Coronary artery (tissue), 2 donors: ENCODE measurements around the gene FAM185A.
"Not testable (repeated sequence)": the region's sequence is repeated elsewhere in the genome, so short reads cannot be mapped to it uniquely, and the experiment has no call there.

Source experiments
- DNase-seq: peaks from one replicate; pipeline ENCODE4 v3.0.0-alpha.2; 2017; ENCODE audit warnings: low spot score
- H3K27ac ChIP-seq, 2 donors: fragments of 200-600 bp; sonication (generic); one replicate each; pipeline ENCODE4 v1.5.1; 2016 to 2019
- H3K4me3 ChIP-seq: fragments of 200-600 bp; sonication (generic); 2 replicates; pipeline ENCODE4 v1.5.1; 2016; ENCODE audit warnings: mild to moderate bottlenecking, moderate library complexity

The FAM185A gene

DNA sequence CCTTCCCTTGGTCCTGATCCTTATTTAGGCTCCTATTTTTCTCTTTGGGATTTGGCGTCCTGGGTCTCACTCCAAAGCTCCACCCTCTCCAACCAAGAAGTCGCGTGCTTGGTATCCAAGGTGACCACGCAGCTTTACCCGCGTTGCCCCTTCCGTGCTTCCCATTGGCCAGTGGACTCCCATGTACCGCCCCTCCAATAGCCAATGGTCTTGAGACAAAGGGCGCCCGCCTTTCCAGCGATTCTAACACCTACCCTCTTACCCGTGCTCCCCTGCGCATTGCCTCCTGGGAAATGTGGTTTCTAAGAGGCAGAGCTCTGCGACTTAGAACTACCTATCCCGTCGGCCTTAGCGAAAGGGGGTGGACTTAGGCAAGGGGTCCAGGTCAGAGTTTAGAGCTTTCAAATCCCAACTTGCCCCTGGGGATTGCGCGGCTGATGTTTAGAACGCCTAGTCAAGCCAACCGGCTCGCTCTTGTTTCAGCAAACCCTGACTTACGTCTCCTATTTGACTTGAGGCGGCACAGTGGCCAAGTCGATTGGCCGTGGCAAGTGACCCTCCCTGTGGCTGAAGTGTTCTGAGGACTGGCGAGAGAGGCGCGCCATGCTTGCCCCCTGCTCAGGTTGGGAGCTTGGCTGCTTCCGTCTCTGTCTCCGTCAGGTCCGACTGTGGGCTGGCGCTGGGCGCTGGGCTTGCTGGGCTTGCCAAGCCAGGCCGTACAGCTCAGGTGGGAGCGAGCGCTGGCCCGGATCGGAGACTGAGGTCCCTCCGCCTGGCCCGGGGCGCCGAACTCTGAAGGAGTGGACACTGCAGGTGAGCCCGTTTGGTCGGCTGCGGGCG lies at the start of gene FAM185A:
FAM185A (plus strand) TSS at position 395 of the 840 bp plus-strand sequence; CDS start at position 604, 209 bp downstream.
- Histone ChIP-seq H3K4me3 (peak within 1 kb of the TSS; percentile 69), H3K27ac (peak within 1 kb of the TSS; percentile 62 to 86)
- DNase-seq, result peak; percentile 100

DNA sequence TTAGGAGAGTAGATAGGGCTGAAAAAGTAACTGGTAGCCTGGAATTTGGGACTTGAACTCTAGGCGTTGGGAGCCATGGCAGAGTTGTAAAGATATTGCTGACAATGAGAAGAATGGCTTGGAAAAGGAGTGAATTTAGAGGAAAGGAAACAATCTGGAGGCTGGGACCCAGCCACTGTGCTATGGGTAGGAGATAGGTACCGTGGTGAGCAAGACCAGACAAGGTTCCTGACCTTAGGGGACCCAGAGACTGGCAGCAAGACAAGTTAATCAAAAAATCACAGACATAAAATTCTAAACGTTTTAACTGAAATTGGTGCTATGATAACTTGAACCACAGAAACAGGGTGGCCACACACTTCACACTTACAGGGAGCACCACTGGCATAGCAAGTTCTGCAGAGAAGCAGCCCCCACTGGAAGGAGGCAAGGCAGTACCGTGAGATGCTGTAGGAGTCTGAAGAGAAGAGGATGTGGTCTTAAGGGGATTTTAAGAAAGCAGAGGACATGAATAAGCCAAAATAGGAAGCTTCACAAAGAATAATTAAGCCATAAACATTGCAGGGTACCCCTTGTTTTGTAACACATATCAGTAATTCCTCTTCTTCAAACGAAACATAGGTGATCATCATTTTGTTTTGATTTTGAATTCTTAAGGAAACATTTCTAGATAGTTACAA lies 35.6 kb upstream of the FAM185A start:
- DNase-seq, H3K4me3 ChIP-seq, H3K27ac ChIP-seq: not testable (repeated sequence)

DNA sequence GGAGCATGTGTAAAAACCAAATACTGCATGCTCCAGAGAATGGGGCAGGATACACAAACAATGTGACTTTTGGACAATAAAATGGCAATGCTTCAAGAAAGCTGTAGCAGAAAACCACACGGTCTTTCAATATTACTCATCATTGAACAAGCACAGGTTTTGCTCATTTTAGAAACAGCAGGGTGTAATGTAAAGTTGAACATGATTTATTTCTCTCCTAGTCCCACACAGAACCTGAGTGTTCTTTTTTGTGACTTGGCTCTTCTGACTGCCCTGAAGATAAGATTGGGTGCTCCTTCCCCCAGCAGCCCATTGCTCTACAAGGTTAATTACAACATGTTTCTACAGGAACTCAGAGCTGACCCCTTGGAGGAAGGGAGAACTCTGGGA lies 35.1 kb upstream of the FAM185A start:
- H3K27ac ChIP-seq, DNase-seq: not testable (repeated sequence)

DNA sequence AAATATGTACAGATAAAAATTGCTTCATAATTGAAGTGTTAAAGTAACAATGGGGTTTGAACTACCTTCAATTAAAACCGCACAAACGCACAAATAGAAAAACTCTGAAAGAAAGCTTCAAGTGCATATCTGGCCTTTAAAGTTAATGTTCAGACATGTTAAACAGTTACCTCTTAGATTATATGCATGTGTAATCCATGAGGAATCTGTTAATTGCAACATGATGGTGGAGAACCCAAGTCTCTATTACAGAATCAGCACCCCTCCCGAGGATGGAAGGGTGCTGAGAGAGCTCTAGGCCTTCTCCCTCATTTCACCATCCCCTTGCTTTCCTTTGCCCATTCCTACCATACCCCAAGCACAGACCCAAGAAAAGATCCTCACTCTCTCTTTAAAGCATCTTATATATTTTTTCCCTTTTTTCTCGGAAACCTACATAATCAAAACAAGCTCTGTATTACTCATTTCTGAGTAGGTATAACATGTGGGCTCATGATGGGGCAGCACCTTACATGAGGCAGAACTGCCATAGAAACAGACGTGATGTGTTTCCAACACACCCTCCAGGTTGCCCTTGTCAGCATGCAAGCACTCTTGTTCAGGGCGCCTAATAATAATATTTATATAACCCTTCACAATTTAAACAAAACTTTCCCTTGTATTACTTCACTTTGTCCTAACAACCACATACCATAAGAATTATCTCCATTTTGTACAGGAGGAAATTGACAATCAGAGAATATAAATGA lies 33.9 kb upstream of the FAM185A start:
- H3K4me3 ChIP-seq, DNase-seq, H3K27ac ChIP-seq: not testable (repeated sequence)

More for the DNA sequence above, 35.1 kb upstream of the FAM185A start:
- not testable (repeated sequence) for H3K4me3 ChIP-seq

DNA sequence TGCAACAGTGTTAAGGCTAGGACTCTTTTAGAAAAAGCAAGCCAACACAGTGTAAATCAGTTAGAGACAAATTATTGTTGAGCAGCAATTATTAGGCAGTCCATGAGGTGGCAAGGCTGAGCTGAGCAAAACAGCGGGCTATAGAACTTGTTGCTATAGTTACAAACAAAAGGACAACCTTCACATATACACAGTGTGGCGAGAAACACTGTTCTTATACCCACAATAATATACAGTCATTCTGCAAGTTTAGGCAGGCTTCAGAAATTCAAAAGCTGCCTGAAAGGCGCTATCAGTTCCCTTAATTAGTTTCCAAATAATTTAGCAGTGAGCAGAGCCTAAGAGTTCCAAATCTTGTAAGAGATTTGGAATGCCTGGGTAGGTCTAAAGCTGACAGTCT lies 33.1 kb upstream of the FAM185A start:
- not testable (repeated sequence) for H3K27ac ChIP-seq, H3K4me3 ChIP-seq, DNase-seq

DNA sequence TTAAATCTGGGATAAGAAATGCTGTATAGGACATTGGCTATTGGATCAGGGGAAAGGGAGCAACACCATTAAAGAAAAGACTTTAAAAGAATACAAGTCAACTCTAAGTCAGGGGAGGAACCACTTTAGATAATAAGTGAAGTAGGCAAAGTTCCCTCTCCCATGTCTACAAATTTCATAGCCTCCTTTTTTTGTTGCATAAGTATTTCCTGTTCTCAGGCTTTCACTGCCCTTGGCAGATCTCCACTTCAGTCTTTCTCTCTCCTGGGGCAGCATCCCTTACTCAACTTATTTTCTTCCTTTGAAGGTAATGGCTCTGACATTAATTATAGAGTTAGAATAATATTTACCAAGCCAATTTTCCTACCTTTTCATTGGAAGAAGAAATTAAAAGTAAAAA lies 30.3 kb upstream of the FAM185A start:
- not testable (repeated sequence) for DNase-seq, H3K4me3 ChIP-seq, H3K27ac ChIP-seq

DNA sequence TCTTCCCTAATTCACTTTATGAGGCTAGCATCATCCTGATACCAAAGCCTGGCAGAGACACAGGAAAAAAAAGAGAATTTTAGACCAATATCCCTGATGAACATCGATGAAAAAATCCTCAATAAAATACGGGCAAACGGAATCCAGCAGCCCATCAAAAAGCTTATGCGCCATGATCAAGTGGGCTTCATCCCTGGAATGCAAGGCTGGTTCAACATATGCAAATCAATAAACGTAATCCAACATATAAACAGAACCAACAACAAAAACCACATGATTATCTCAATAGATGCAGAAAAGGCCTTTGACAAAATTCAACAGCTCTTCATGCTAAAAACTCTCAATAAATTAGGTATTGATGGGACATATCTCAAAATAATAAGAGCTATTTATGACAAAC lies 22.6 kb upstream of the FAM185A start:
- DNase-seq, H3K27ac ChIP-seq, H3K4me3 ChIP-seq: not testable (repeated sequence)

DNA sequence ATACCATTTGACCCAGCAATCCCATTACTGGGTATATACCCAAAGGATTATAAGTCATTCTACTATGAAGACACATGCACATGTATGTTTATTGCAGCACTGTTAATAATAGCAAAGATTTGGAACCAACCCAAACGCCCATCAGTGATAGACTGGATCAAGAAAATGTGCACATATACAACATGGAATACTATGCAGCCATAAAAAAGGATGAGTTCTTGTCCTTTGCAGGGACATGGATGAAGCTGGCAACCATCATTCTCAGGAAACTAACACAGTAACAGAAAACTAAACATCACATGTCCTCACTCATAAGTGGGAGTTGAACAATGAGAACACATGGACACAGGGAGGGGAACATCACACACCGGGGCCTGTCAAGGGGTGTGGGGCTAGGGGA lies 19.1 kb upstream of the FAM185A start:
- not testable (repeated sequence) for H3K27ac ChIP-seq, DNase-seq, H3K4me3 ChIP-seq

DNA sequence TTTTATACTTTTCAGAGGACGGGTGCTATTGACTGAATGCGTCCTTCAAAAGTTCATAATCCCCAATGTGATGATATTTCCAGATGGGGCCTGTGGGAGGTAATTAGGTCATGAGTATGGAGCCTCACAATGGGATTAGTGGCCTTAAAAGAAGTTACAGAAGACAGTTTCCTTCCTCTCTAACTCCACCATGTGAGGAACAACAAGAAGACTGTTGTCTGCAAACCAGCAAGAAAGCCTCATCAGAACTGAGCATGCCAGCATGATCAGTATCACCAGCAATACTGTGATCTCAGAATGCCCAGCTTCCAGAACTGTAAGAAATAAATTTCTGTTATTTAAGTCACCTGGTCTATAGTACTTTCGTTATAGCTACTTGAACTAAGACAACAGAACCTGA lies 18.4 kb upstream of the FAM185A start:
- not testable (repeated sequence) for H3K4me3 ChIP-seq, DNase-seq, H3K27ac ChIP-seq

DNA sequence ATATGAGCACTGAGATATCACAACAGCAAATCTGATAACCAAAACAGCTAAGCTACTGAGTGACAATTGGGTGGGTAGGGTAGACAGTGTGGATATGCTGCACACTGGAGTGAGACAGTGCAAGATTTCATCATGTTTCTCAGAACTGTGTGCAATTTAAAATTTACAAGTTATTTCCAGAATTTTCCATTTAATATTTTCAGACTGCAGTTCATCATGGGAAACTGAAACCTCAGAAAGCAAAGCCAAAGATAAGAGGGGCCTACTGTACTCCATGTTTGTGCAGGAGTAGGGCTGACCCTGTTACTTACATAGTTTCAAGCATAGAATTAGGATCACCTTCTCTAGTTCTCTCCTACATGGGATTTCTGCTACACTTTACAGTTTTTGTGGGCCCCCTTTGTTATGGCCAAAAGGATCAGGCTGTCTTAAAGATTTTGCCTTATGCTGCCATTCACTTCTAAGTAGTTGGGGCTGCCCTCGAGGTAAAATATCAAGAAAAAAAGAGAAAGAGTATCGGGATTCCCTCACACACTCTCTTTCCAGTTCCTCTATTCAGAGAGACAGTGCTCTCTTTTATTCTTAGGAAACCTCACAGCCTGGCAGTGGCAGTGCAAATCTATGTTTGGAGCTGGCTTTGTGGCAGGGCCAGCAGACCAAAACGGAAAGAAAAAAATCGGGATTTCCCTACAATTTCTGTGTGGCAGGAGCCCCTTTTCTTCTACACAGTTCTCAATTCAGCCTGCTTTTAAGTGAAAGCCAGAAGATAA lies 6.6 kb upstream of the FAM185A start:
- not testable (repeated sequence) for H3K27ac ChIP-seq, DNase-seq, H3K4me3 ChIP-seq

DNA sequence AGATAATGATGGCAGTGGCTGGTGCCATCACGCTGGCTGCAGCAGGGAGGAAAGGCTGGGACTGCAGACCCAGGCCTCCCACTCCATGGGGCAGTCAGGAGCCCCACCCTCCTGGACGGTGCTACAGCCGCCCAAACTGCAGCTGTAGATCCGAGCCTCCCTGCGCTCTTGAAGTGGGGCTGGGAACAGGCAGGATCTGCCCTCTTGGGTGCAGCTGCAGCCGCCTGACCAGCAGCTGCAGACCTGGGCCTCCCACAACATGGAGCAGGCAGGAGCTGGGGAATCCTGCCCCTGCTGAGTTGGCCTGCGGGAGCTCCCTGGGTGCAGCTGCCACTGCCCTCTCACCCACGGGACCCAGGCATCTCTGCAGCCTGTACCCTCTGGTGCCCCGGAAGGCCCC lies 4.9 kb upstream of the FAM185A start:
- H3K27ac ChIP-seq, DNase-seq: not testable (repeated sequence)

DNA sequence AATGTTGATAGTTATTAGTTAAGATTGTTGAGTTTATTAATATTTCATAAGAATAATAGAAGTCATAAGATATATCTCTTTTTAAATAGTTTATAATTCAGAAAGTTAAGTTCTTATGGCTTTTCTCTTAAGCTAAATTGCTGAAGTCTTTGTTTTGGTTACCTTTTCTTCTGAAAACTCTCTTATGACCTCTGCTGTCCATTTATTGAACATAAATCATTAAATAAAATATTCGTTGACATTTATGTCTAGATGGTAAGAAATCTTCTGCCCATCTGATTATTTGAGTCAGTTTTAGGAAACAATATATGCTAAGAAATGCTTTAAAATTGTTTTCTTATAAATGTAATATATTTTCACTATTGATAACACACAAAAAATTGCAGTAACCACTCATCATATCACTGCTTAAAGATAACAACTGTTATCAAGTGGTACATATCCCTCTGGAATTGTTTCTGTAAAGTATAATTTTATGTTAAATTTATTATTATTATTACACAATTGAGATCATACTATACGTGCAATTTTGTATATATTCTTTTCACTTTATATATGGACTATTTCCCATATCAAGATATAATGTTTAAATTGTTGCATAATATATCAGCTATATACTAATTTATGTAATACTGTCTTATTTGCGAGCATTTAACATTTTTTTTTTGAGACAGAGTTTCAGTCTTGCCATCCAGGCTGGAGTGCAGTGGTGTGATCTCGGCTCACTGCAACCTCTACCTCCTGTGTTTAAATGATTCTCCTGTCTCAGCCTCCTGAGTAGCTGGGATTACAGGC lies 3.1 kb upstream of the FAM185A start:
- DNase-seq, H3K27ac ChIP-seq, H3K4me3 ChIP-seq: not testable (repeated sequence)

More for the DNA sequence above, 4.9 kb upstream of the FAM185A start:
- not testable (repeated sequence) for H3K4me3 ChIP-seq

DNA sequence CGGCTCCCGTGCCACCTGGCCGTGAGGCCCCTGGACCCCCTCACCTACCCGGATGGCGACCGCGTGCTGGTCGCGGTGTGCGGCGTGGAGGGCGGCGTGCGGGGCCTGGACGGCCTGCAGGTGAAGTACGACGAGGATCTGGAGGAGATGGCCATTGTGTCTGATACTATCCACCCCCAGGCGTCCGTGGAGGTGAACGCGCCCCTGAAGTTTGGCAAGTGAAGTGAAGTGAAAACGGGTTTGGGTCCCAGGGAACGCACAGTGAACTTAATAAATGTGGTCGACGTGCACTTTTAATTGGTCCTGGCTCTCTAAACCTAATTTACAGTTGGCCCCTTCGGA lies 617 bp downstream of the FAM185A start:
- Histone ChIP-seq H3K27ac (peak overlapping the region in 1 of 2 donors; percentile 86), H3K4me3 (peak overlapping the region; percentile 69)
- DNase-seq, result not testable (repeated sequence)

DNA sequence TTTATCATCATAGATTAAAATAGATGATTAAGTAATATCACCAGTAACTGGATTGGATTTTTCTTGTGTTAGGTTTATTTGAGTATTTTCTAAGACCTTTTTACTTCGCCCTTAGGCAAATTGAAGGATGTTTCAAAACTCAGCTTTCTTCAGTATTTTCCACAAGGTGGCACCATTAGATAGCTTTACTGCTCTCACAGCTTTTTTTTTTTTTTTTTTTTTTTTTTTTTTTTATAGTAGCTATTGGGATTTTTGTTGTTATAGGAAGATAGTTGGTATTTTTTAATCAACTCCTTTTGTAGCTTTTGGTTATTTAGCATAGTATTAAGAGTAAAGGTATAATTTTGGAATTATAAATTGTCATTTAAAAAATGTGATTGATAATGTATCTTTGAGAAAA lies 9.4 kb downstream of the FAM185A start:
- not testable (repeated sequence) for H3K27ac ChIP-seq, DNase-seq, H3K4me3 ChIP-seq

DNA sequence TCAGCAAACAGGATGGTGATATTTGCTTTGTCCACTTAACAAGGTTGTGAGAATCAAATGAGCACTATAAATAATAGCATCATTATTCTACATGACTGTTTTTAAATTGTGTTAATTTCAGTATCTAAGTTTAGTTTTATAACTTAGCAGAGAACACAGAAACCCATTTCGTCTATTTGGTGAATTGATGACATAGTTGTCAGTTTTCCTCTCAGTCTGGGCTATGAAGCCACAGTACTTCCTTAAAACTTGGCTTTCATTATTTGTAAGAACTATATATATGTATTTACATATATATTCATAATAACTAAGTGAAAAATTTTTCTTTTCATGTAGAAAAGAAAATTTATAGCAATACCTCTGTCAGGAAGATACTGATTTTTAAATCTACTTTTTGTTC lies 11.1 kb downstream of the FAM185A start:
- not testable (repeated sequence) for H3K4me3 ChIP-seq, DNase-seq, H3K27ac ChIP-seq

DNA sequence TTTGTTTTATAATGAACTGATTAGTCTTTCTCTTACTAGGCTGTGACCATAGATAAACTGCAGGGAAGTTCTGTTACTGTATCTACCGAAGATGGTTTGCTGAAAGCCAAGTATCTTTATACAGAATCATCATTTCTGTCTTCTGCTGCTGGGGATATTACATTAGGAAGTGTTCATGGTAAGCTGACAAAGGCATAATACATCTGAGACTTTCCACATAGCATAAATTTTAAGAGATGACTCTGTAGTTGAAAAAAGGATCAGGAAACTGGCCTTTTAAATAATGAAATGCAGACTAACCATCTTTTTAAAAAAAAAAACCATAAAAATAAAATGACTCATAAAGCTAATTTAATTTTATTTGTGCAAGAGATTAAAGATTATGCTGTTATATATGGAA lies 12.4 kb downstream of the FAM185A start:
- not testable (repeated sequence) for H3K4me3 ChIP-seq, DNase-seq, H3K27ac ChIP-seq

DNA sequence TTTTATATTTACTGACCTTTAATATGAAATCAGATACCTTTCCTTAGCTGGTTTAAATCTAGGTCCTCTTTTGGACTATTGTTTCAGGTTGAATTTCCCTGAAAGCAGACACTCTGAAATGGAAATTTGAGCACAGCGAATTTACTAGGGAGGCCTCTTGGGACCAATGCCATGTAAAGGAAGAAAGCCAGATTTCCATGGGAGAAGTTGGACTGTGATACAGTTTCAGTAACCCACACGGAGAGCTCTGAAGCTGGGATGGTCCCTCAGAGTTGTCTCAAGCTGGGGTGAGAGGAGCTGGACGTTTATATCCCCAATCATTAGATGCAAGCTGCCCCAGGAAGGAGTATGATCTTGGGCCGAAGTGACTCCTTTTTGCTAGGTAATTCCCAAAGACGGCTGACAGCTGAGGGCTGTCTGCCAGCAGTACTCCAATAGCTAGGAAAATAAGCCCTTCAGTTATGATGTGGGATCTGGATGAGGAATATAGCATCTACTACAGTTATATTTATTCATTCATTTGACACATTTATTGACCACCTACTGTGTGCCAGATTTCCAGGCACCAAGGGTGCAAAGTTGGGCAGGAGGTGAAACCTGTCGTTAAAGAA lies 14.6 kb downstream of the FAM185A start:
- H3K27ac ChIP-seq, result peak overlapping the region; percentile 32 to 68
- H3K4me3 ChIP-seq, DNase-seq: not testable (repeated sequence)
